HEK293T (cell line): ENCODE measurements around the gene STK4.

Experiments used
- ARNT ChIP-seq: fragments of 450-650 bp; IDR thresholded peaks from 2 replicates; pipeline ENCODE4 v1.6.1; 2017; ENCODE audit warnings: mild to moderate bottlenecking
- BHLHE40 ChIP-seq: fragments of 450-650 bp; IDR thresholded peaks from 2 replicates; pipeline ENCODE4 v1.6.1; 2016; ENCODE audit warnings: mild to moderate bottlenecking, moderate library complexity, borderline replicate concordance
- ELF4 ChIP-seq: fragments of 450-650 bp; IDR thresholded peaks from 2 replicates; pipeline ENCODE4 v1.6.1; 2017; ENCODE audit warnings: antibody characterized with exemption
- FOXA1 ChIP-seq: fragments of 450-650 bp; IDR thresholded peaks from 2 replicates; pipeline ENCODE4 v1.6.1; 2016; ENCODE audit warnings: mild to moderate bottlenecking
- FOXK2 ChIP-seq: fragments of 450-650 bp; IDR thresholded peaks from 2 replicates; pipeline ENCODE4 v1.6.1; 2016; ENCODE audit warnings: mild to moderate bottlenecking
- FOXM1 ChIP-seq: fragments of 450-650 bp; IDR thresholded peaks from 2 replicates; pipeline ENCODE4 v1.6.1; 2017; ENCODE audit warnings: mild to moderate bottlenecking, borderline replicate concordance
- HDGF ChIP-seq: fragments of 450-650 bp; IDR thresholded peaks from 2 replicates; pipeline ENCODE4 v1.6.1; 2017; ENCODE audit warnings: antibody characterized with exemption, borderline replicate concordance
- LEF1 ChIP-seq: fragments of 450-650 bp; IDR thresholded peaks from 2 replicates; pipeline ENCODE4 v1.6.1; 2017; ENCODE audit warnings: mild to moderate bottlenecking, borderline replicate concordance
- PKNOX1 ChIP-seq: fragments of 450-650 bp; IDR thresholded peaks from 2 replicates; pipeline ENCODE4 v1.6.1; 2016
- SP1 ChIP-seq: fragments of 450-650 bp; IDR thresholded peaks from 2 replicates; pipeline ENCODE4 v1.6.1; 2017
- SUZ12 ChIP-seq: fragments of 450-650 bp; IDR thresholded peaks from 2 replicates; pipeline ENCODE4 v1.6.1; 2016; ENCODE audit warnings: mild to moderate bottlenecking
- TARDBP ChIP-seq: fragments of 450-650 bp; IDR thresholded peaks from 2 replicates; pipeline ENCODE4 v1.6.1; 2016
- ZNF384 ChIP-seq: fragments of 450-650 bp; IDR thresholded peaks from 2 replicates; pipeline ENCODE4 v1.6.1; 2016

GRCh38 chr20:45121388-45121787 is 155.1 kb downstream of the STK4 start:
- TF ChIP-seq PKNOX1: no peak
- no peak for TF ChIP-seq SUZ12
- no peak for TF ChIP-seq TARDBP
- TF ChIP-seq ARNT: no peak
- TF ChIP-seq BHLHE40: no peak
- TF ChIP-seq FOXA1: no peak
- no peak for TF ChIP-seq ZNF384
- TF ChIP-seq FOXM1: no peak
- no peak for TF ChIP-seq SP1
- no peak for TF ChIP-seq FOXK2
- TF ChIP-seq HDGF: no peak
- TF ChIP-seq ELF4: no peak
- TF ChIP-seq LEF1: no peak
